ENCODE data around the gene GNE. TPM values are rescaled to one million over a fixed set of nuclear protein-coding genes. Genes with fewer than 3 reads are reported as not detected.

GNE gene
- total RNA-seq, 1 experiment from 2014 or later = 14.9 TPM

DNA sequence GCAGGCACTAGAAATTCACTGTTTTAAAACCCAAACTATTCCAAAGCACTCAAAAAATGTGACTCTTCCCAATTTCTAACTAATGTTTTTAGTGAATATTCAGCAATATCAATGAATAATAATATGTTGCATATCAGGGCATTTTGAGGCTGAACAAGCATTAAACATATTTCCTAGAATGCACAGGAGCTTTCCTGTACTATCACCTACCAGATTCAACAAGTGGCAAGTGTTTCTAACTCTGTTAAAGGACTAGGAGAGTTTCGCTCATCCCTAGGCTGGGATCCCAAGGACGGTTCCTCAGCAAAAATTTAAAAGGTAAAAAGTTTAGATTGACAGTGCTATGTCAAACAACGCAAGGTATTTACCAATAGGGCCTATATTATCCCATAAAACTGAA, 21.0 kb downstream of the GNE start:
- Mint-ChIP-seq H3K27ac (ENCODE audit: low read depth, unreplicated experiment) (no peak overlapping the region), H3K9me3 (ENCODE audit: unreplicated experiment) (no peaks in the 10 kb centered on the region), H3K36me3 (ENCODE audit: insufficient read depth, unreplicated experiment) (peaks cover 51% of the 10 kb centered on the region), H3K27me3 (ENCODE audit: insufficient read depth, unreplicated experiment) (no peaks in the 10 kb centered on the region), H3K4me3 (ENCODE audit: unreplicated experiment) (no peak overlapping the region), H3K4me1 (ENCODE audit: insufficient read depth, unreplicated experiment) (peaks cover 4% of the 10 kb centered on the region)
- ChIA-PET POLR2A (no interaction called here), CTCF (interaction anchor here (1.1 to 1.2 kb wide), 2 partner anchors 11 to 47 kb away, joined by 4 to 7 read pairs; no protein-coding TSS in a partner anchor)
- DNase-seq (ENCODE audit: unreplicated experiment) = no peak
- TF ChIP-seq, protein P1, sequence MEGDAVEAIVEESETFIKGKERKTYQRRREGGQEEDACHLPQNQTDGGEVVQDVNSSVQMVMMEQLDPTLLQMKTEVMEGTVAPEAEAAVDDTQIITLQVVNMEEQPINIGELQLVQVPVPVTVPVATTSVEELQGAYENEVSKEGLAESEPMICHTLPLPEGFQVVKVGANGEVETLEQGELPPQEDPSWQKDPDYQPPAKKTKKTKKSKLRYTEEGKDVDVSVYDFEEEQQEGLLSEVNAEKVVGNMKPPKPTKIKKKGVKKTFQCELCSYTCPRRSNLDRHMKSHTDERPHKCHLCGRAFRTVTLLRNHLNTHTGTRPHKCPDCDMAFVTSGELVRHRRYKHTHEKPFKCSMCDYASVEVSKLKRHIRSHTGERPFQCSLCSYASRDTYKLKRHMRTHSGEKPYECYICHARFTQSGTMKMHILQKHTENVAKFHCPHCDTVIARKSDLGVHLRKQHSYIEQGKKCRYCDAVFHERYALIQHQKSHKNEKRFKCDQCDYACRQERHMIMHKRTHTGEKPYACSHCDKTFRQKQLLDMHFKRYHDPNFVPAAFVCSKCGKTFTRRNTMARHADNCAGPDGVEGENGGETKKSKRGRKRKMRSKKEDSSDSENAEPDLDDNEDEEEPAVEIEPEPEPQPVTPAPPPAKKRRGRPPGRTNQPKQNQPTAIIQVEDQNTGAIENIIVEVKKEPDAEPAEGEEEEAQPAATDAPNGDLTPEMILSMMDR (IDR thresholded peaks at IDR 0.05; ENCODE audit: unreplicated experiment) = no peak
- intact Hi-C loops (cut with micrococcal nuclease) = no loop called here
- no TSS peak for BruUV-seq (replicated peaks)

DNA sequence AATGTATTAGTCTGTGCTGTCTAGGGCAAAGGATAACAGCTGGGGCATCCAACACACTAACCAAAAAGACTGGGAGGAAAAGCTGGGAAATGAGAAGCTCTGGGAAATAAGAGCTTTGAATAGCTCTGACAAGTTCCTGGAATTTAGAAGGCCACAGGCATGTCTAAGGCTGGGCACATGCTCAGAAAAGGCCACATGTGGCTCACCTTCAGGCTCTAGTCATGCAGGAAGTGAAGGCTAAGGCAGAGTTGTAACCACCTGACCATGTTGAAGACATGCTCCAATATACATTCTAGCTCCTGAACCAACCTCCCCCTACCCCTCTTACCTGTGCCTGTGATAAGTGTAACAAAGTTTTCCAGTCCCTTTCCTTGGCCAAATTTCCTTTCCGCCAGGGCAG, 35.8 kb downstream of the GNE start:
- no peak overlapping the region for H3K27ac Mint-ChIP-seq (ENCODE audit: low read depth, unreplicated experiment)
- ChIA-PET POLR2A (no interaction called here), CTCF (interaction anchor here (1.2 kb wide), 1 partner anchor 32 kb away, joined by 3 read pairs; no protein-coding TSS in a partner anchor)
- H3K27me3 Mint-ChIP-seq (ENCODE audit: insufficient read depth, unreplicated experiment) = no peaks in the 10 kb centered on the region
- intact Hi-C loops (cut with micrococcal nuclease) = no loop called here
- TF ChIP-seq, protein P1 (IDR thresholded peaks at IDR 0.05; ENCODE audit: unreplicated experiment) = no peak
- no peak for DNase-seq (ENCODE audit: unreplicated experiment)
- H3K36me3 Mint-ChIP-seq (ENCODE audit: insufficient read depth, unreplicated experiment) = peaks cover 90% of the 10 kb centered on the region
- no peak overlapping the region for H3K4me3 Mint-ChIP-seq (ENCODE audit: unreplicated experiment)
- no peaks in the 10 kb centered on the region for H3K4me1 Mint-ChIP-seq (ENCODE audit: insufficient read depth, unreplicated experiment)
- BruUV-seq (replicated peaks) = no TSS peak
- no peaks in the 10 kb centered on the region for H3K9me3 Mint-ChIP-seq (ENCODE audit: unreplicated experiment)

DNA sequence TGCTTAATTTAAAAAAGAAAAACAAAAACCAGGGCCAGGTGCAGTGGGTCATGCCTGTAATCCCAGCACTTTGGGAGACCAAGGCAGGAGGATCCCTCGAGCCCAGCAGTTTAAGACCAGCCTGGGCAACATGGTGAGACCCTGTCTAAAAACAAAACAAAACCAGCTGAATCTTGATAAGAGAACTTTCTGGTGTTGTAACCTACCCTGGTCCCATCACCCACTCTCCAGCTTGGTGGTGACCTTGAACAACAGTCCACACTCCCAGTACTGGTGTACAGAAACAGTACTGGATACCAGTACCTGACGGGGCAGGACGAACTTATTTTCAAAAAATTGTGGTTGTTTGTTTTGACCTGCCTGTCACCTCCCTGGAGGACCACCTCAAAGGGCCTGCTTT, 36.6 kb downstream of the GNE start:
- H3K27me3 Mint-ChIP-seq (ENCODE audit: insufficient read depth, unreplicated experiment) = no peaks in the 10 kb centered on the region
- H3K4me3 Mint-ChIP-seq (ENCODE audit: unreplicated experiment) = no peak overlapping the region
- H3K4me1 Mint-ChIP-seq (ENCODE audit: insufficient read depth, unreplicated experiment) = no peaks in the 10 kb centered on the region
- DNase-seq (ENCODE audit: unreplicated experiment) = no peak
- no peaks in the 10 kb centered on the region for H3K9me3 Mint-ChIP-seq (ENCODE audit: unreplicated experiment)
- peaks cover 90% of the 10 kb centered on the region for H3K36me3 Mint-ChIP-seq (ENCODE audit: insufficient read depth, unreplicated experiment)
- H3K27ac Mint-ChIP-seq (ENCODE audit: low read depth, unreplicated experiment) = no peak overlapping the region
- intact Hi-C loops (cut with micrococcal nuclease) = no loop called here
- POLR2A ChIA-PET = interaction anchor here (1.3 kb wide), 1 partner anchor 36 kb away, joined by 3 read pairs; no protein-coding TSS in a partner anchor
- TF ChIP-seq, protein P1 (IDR thresholded peaks at IDR 0.05; ENCODE audit: unreplicated experiment) = no peak
- no TSS peak for BruUV-seq (replicated peaks)
- CTCF ChIA-PET = no interaction called here

DNA sequence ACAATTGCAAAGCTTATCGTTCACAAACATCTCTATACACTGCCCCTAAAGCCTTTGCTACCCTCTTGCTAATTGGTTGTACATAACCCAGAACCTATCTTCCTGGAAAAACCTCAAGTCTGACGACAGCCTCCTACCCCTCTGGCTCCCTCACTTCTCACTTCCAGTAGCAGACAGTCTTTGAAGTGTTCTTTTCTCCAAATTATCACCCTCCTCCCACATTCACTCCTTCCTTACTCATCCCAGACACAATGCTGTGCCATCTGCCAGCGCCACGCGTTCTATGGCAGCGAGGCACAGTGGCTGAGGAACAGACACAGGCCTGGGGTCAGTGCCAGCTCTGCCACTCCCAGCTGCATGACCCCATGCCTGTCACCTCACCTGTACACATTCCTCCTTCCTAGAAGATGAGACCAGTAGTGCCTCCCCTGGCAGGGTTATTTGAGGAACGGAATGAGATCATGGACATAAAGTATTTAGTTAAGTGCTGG, 39.8 kb downstream of the GNE start:
- H3K27me3 Mint-ChIP-seq (ENCODE audit: insufficient read depth, unreplicated experiment) = no peaks in the 10 kb centered on the region
- no peaks in the 10 kb centered on the region for H3K9me3 Mint-ChIP-seq (ENCODE audit: unreplicated experiment)
- DNase-seq (ENCODE audit: unreplicated experiment) = no peak
- peaks cover 81% of the 10 kb centered on the region for H3K36me3 Mint-ChIP-seq (ENCODE audit: insufficient read depth, unreplicated experiment)
- H3K27ac Mint-ChIP-seq (ENCODE audit: low read depth, unreplicated experiment) = no peak overlapping the region
- intact Hi-C loops (cut with micrococcal nuclease) = no loop called here
- no peaks in the 10 kb centered on the region for H3K4me1 Mint-ChIP-seq (ENCODE audit: insufficient read depth, unreplicated experiment)
- no TSS peak for BruUV-seq (replicated peaks)
- H3K4me3 Mint-ChIP-seq (ENCODE audit: unreplicated experiment) = no peak overlapping the region
- POLR2A ChIA-PET = interaction anchor here (1.4 kb wide), 1 partner anchor 22 kb away, joined by 4 read pairs; no protein-coding TSS in a partner anchor
- TF ChIP-seq, protein P1 (IDR thresholded peaks at IDR 0.05; ENCODE audit: unreplicated experiment) = no peak
- CTCF ChIA-PET = no interaction called here
